ENCODE measurements around the gene DHX34.
"Not testable (repeated sequence)": the region's sequence is repeated elsewhere in the genome, so short reads cannot be mapped to it uniquely, and the experiment has no call there.

Gene DHX34

GRCh38 chr19:47365455-47365854 is 16.3 kb downstream of the DHX34 start:
- not testable (repeated sequence) for DNase-seq

- DNase-seq: no peak
These were observed 21.0 kb downstream of the DHX34 start for GRCh38 chr19:47370045-47370611.

- DNase-seq: no peak
These were observed 22.1 kb downstream of the DHX34 start for GRCh38 chr19:47371261-47371660.

GRCh38 chr19:47372603-47373002 is 23.5 kb downstream of the DHX34 start:
- no peak for DNase-seq

GRCh38 chr19:47373246-47374240 is 24.4 kb downstream of the DHX34 start:
- DNase-seq: no peak

DNA sequence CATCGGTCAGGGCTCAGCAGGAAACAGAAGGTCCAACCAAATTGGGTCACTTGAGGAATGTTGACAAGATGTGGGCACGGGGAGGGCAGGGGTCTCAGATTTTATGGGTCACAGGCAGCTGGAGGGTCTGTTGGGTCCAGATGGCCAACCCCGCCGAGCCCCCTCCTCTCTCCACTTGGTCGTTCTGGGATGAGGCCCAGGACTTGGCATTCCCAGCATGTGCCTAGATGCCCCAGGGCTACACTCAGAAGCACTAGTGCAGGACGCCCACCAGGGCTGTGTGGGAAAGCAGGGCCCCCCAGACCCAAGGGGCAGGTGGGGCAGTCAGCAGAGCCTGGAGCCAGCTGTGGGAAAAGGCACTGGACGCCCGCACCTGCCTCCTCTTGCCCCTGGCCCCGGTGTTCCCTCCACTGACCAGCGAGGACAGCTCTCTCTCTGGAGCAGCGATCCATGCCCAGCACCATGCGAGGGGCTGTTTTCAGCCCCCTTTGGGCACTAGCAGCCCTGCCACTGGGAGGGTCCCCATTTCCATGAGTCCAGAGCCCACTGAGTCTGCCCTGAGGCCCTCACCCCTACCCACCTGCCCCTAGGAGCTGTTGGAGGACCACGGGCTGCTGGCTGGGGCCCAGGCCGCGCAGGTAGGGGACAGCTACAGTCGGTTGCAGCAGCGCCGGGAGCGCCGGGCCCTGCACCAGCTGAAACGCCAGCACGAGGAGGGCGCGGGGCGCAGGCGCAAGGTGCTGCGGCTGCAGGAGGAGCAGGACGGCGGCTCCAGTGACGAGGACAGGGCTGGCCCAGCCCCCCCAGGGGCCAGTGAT is 26.0 kb downstream of the DHX34 start:
- no peak for DNase-seq

DNA sequence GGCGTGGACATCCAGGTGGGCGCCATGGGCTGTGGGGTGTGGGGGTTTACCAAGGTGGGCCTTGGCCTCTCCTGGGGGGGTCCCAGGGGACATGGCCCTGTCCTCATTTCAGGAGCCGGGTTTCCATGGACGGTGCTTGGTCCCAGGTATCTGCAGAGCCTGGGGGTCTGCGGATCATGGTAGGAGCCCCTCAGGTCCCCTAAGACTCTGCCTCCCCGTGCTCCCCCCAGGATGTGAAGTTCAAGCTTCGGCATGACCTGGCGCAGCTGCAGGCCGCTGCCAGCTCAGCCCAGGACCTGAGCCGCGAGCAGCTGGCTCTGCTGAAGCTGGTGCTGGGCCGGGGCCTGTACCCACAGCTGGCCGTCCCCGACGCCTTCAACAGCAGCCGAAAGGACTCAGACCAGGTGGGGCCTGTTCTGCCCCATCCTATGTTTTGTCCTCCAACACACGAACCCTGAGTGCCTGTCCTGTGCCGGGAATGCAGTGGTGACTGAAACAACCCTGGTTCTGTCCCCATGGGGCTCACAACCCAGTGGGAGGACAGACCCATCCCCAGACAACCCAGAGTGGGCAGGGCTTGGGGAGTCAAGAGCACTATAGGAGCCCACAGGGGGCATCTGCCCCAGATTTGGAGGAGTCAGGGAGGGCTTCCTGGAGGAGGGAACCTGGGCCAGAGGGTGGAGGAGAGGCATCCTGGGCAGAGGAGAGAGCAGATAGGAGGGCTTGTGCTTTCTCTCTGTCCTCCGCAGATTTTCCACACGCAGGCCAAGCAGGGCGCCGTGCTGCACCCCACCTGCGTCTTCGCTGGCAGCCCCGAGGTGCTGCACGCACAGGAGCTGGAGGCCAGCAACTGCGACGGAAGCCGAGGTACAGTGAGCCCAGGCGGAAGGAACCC is 26.8 kb downstream of the DHX34 start:
- no peak for DNase-seq

GRCh38 chr19:47376589-47377144 is 27.6 kb downstream of the DHX34 start:
- no peak for DNase-seq

DNA sequence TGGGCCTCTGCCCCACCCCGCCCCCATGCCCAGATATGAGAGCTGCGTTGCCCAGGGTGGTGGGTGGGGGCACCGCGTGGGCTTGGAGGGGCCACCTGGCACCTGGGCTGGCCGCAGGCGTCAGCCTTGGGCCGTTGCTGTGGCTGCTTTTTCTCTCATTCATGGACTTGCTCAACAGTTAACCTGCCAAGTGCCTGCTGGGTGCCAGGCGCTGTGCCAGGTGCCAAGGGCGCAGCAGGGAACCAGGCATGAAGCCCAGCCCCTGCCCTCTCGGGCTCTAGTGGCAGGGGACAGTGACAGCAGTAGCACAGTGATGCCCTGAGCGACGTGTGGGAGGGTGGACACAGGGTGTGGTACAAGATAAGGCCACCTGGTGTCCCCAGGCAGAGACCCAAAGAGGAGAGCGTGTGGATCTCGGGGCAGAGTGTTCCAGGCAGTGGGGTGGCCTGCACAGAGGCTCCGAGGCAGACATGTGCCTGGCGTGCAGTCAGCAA is 28.1 kb downstream of the DHX34 start:
- no peak for DNase-seq

DNA sequence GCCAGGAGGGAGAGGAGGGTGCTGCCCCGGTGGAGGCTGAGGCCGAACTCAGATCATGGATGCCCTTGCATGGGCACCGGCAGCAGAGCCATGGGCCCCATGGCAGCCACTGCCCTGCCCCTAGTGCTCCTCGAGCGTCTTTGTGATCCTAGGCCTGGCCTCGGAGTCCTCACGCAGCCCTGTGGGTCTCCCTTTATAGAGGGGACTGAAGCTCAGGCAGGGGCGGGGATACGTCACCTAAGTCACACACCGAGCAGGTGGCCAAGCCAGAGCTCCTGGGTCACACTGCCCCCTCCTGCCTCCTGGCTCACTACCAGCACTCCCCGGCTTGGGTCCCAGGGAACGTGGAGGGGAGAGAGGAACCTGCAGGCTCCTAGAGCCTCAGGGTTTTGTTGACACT is 28.7 kb downstream of the DHX34 start:
- DNase-seq: no peak

GRCh38 chr19:47378246-47378645 is 29.1 kb downstream of the DHX34 start:
- no peak for DNase-seq

DNA sequence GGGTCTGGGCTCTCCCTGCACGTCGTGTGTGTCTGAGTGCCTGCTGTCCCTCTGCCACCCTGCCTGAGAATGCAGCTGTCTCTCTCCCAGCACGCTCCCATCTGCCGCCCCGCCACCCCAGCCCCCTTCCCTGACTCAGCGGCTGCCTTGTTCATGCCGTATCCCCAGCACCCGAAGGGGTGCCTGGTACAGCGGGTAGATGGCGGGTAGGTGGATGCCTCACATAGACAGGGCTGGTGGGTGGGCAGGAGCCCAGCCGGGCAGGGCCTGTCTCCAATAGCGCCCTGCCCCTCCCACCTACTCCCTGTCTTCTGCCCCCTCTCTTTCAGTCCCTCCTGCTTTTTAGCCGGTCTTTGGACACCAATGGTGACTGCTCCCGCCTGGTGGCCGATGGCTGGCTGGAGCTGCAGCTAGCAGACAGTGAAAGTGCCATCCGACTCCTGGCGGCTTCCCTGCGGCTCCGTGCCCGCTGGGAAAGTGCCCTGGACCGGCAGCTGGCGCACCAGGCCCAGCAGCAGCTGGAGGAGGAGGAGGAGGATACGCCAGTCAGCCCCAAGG is 30.3 kb downstream of the DHX34 start:
- DNase-seq: no peak

DNA sequence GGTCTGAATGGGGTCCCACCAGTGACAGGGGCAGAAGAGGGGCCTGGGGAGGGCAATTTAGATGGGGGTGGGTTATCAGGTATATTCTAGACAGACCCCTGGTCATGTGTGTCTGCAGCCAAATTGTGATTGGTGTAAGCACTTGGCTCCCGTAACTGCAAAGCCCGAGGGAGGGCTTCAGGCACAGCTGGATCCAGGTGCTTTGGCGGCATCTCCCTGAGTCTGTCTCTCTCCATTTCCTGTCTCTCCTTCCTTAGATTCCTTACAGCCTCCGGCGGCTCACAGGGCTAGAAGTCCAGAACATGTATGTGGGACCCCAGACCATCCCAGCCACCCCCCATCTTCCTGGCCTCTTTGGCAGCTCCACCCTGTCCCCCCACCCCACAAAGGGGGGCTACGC is 31.4 kb downstream of the DHX34 start:
- no peak for DNase-seq

DNA sequence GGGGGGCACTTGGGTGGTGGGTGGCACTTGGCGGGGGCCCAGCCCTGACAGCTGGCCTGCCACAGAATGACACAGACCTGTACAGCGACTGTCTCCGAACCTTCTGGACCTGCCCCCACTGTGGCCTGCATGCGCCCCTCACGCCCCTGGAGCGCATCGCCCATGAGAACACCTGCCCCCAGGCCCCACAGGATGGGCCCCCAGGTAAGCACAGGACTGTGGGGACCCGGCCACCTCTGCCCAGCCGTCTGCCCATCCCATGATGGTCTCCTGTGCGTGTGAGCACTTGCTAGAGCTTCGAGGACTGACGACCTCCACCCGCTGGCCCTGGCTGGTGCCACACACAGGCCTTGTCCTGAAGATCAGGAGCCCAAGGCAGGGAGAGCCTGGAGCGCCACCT is 32.0 kb downstream of the DHX34 start:
- DNase-seq: no peak

DNA sequence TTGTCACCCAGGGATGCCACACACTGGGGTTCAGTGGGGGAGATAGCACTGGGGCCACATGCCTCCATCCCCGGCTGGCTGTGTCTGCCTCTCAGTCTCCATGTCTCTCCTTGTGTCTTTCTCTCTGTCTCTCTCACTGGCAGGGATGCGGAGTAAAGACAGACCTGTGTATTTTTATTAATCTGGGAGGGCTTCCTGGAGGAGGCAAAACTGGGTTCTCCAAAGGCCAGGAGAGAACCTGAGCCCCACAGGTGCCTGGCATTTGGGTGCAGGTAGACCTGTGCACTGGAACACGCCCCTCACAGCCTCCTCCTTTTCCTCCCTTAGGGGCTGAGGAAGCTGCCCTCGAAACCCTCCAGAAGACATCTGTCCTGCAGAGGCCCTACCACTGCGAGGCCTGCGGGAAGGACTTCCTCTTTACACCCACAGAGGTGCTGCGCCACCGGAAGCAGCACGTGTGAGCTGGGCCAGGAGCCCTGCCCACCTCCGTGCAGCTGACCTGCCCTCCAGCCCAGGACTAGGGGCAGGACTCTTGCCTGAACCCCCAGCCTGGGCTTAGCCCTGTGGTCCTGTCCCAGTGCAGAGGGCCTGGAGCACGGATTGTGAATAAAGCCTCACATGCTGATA is 32.7 kb downstream of the DHX34 start:
- DNase-seq: peak; percentile 61

- DNase-seq: not testable (repeated sequence)
These were observed 34.8 kb downstream of the DHX34 start for GRCh38 chr19:47383890-47384289.

DNA sequence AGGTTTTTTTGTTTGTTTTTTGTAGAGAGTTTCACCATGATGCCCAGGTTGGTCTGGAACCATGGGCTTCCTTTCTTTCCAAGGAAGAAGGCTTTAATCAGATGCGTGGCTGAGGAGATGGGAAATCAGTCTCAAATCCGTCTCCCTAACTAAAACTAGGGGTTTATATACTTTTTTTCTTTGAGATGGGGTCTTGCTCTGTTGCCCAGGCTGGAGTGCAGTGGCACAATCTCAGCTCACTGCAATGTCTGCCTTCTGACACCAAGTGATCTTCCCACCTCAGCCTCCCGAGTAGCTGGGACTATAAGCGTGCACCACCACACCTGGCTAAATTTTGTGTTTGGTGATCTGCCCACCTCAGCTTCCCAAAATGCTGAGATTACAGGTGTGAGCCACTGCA is 35.4 kb downstream of the DHX34 start:
- not testable (repeated sequence) for DNase-seq

DNA sequence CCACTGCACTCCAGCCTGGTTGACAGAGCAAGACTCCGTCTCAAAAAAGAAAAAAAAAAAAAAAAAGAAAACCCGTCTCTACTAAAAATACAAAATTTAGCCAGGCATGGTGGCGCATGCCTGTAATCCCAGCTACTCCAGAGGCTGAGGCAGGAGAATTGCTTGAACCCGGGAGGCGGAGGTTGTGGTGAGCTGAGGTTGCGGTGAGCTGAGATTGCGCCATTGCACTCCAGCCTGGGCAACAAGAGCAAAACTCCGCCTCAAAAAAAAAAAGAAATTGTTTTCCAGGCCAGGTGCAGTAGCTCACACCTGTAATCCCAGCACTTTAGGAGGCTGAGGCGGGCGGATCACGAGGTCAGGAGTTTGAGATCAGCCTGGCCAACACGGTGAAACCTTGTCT is 37.5 kb downstream of the DHX34 start:
- DNase-seq: not testable (repeated sequence)

GRCh38 chr19:47387623-47388022 is 38.5 kb downstream of the DHX34 start:
- not testable (repeated sequence) for DNase-seq

- DNase-seq: not testable (repeated sequence)
These were observed 39.6 kb downstream of the DHX34 start for GRCh38 chr19:47388721-47389120.

DNA sequence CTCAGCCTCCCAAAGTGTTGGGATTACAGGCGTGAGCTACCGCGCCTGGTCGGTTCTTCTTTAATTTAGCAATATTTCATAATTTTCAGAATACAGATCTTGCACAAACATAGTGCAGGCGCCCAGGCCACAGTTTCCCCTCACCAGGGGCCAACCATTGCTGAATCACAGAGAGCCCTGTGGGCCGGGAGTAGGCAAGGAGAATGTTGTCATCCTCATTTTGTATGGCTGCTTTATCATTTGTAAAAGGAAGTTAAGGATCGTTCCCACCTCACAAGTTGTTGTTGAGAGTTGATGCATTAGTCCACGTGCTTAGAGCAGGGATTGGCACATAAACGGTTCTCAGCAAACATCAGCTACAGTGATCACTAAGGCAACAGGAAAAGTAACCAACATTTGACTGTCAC is 40.0 kb downstream of the DHX34 start:
- DNase-seq: no peak

Data from activated CD8-positive, alpha-beta memory T cell treated with anti-CD3 and anti-CD28 coated beads for 24 hours (primary cell).